ENCODE data around the gene SH3PXD2A. TPM values are rescaled to one million over a fixed set of nuclear protein-coding genes. Genes with fewer than 3 reads are reported as not detected.

The SH3PXD2A gene
- total RNA-seq, 1 donor from 2014 or later = 2.3 TPM

DNA sequence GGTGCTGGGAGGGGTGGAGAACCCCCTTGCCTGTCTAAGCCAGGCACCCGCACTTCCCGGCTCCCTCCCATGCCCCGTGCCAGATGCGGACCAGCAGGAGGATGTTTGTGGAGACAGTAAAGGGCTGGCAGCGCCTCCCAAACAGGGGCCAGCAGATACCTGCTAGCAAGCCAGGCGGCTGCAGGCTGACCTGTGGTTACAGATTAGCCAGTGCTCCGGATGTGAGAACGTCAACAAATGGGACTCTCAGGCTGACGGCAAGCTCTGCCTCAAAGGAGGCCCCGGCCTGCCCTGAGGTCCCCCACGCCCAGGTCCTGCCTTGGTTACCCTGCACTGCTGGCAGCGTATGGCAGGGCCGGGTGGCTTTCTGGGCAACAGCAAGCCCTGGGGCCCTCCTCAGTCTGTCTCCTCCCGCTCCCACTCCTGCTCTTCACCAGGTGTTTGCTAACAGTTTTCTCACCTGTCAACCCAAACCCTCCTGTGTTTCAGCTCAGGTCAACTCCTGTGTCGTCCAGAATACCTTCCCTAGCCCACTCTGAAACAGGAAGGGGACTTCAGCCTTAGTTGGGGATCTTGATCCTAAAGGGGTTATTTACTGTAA is 276.5 kb downstream of the SH3PXD2A start:
- H3F3A ChIP-seq (ENCODE audit: low read depth) = no peaks in the 10 kb centered on the region
- DNase-seq (ENCODE audit: low spot score) = no peak
- H3K4me1 Mint-ChIP-seq = peaks cover 23% of the 10 kb centered on the region
- H3K9me3 Mint-ChIP-seq = no peaks in the 10 kb centered on the region
- no peaks in the 10 kb centered on the region for H3K79me2 ChIP-seq (ENCODE audit: low read depth)
- H3K27me3 Mint-ChIP-seq (ENCODE audit: insufficient read depth, low read depth) = peaks cover 6% of the 10 kb centered on the region
- H4K20me1 ChIP-seq (ENCODE audit: low read depth) = no peaks in the 10 kb centered on the region
- H3K36me3 ChIP-seq = no peaks in the 10 kb centered on the region
- peaks cover 8% of the 10 kb centered on the region for H3K4me1 ChIP-seq
- TF ChIP-seq, protein P1, sequence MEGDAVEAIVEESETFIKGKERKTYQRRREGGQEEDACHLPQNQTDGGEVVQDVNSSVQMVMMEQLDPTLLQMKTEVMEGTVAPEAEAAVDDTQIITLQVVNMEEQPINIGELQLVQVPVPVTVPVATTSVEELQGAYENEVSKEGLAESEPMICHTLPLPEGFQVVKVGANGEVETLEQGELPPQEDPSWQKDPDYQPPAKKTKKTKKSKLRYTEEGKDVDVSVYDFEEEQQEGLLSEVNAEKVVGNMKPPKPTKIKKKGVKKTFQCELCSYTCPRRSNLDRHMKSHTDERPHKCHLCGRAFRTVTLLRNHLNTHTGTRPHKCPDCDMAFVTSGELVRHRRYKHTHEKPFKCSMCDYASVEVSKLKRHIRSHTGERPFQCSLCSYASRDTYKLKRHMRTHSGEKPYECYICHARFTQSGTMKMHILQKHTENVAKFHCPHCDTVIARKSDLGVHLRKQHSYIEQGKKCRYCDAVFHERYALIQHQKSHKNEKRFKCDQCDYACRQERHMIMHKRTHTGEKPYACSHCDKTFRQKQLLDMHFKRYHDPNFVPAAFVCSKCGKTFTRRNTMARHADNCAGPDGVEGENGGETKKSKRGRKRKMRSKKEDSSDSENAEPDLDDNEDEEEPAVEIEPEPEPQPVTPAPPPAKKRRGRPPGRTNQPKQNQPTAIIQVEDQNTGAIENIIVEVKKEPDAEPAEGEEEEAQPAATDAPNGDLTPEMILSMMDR (IDR thresholded peaks at IDR 0.05) = no peak
- TF ChIP-seq EZH2phosphoT487 (IDR thresholded peaks at IDR 0.05) = no peak
- no peak for TF ChIP-seq EZH2 (IDR thresholded peaks at IDR 0.05)
- H3K4me3 Mint-ChIP-seq = no peak overlapping the region
- no peaks in the 10 kb centered on the region for H3K9me3 ChIP-seq (ENCODE audit: low read depth)
- no peak overlapping the region for H2AFZ ChIP-seq (replicated peaks)
- H3K4me2 ChIP-seq = no peak overlapping the region
- no peak overlapping the region for H3K9ac ChIP-seq
- peaks cover under 1% of the 10 kb centered on the region for H3K36me3 Mint-ChIP-seq
- no peak overlapping the region for H3K27ac Mint-ChIP-seq
- no peaks in the 10 kb centered on the region for H3K27me3 ChIP-seq
- H3K4me3 ChIP-seq = no peak overlapping the region
- no peak overlapping the region for H3K27ac ChIP-seq

DNA sequence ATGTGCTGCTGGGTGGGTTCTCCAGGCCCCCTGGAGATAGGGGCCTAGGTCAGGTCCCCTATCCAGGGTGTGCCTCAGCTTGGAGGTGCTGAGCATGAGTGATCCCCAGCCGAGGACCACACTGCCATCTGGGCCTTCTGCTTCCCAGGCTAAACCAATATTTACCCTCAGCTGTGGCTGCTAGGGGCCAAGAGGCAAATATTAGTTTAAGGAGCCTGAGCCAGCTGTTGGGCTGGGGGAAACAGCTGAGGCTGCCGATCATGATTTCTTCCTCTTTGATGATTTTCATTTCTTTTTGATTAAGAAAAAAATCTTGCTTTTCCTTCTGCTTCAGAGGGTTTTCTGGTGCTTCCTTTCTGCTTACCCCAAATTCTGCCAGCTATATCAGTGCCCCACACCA is 278.5 kb downstream of the SH3PXD2A start:
- no peaks in the 10 kb centered on the region for H3K9me3 ChIP-seq (ENCODE audit: low read depth)
- H3K27me3 ChIP-seq = no peaks in the 10 kb centered on the region
- no peak overlapping the region for H3K4me2 ChIP-seq
- H3K4me1 Mint-ChIP-seq = peaks cover 14% of the 10 kb centered on the region
- H3K9me3 Mint-ChIP-seq = no peaks in the 10 kb centered on the region
- no peaks in the 10 kb centered on the region for H3K79me2 ChIP-seq (ENCODE audit: low read depth)
- H3K36me3 Mint-ChIP-seq = no peaks in the 10 kb centered on the region
- no peaks in the 10 kb centered on the region for H3K36me3 ChIP-seq
- H3K4me1 ChIP-seq = no peaks in the 10 kb centered on the region
- H3K9ac ChIP-seq = no peak overlapping the region
- H2AFZ ChIP-seq (replicated peaks) = no peak overlapping the region
- no peak overlapping the region for H3K4me3 ChIP-seq
- DNase-seq (ENCODE audit: low spot score) = no peak
- H3K27ac Mint-ChIP-seq = peak overlapping the region; percentile 75
- no peaks in the 10 kb centered on the region for H3F3A ChIP-seq (ENCODE audit: low read depth)
- H3K27me3 Mint-ChIP-seq (ENCODE audit: insufficient read depth, low read depth) = peaks cover 6% of the 10 kb centered on the region
- H3K4me3 Mint-ChIP-seq = no peak overlapping the region
- no peak overlapping the region for H3K27ac ChIP-seq
- H4K20me1 ChIP-seq (ENCODE audit: low read depth) = no peaks in the 10 kb centered on the region
- TF ChIP-seq EZH2 (IDR thresholded peaks at IDR 0.05) (no peak), EZH2phosphoT487 (IDR thresholded peaks at IDR 0.05) (no peak)
- TF ChIP-seq, protein P1 (IDR thresholded peaks at IDR 0.05) = no peak

DNA sequence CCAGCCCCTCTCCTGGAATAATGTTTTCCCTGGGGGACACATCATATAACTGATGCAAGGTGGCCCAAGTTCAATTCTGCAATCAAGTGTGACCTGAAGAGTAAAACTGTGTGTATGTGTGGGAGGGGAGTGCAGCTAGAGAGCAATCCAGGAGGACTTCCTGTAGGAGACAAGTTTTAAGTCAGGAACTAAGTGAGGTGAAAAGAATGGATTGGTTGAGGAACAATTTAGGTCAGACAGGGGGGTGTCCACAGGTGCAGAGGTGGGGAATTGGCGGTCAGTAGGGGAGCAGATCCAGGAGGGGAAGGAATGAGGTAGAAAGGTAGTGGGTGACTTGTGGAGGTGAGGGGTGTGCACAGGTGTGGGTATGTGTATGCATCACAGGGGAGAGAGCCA is 279.3 kb downstream of the SH3PXD2A start:
- H3K27ac ChIP-seq = no peak overlapping the region
- Mint-ChIP-seq H3K27me3 (ENCODE audit: insufficient read depth, low read depth) (peaks cover 6% of the 10 kb centered on the region), H3K4me1 (peaks cover 8% of the 10 kb centered on the region), H3K36me3 (no peaks in the 10 kb centered on the region), H3K27ac (no peak overlapping the region), H3K4me3 (no peak overlapping the region), H3K9me3 (no peaks in the 10 kb centered on the region)
- no peaks in the 10 kb centered on the region for H3K9me3 ChIP-seq (ENCODE audit: low read depth)
- DNase-seq (ENCODE audit: low spot score) = no peak
- no peaks in the 10 kb centered on the region for H3K36me3 ChIP-seq
- H3F3A ChIP-seq (ENCODE audit: low read depth) = no peaks in the 10 kb centered on the region
- TF ChIP-seq EZH2 (IDR thresholded peaks at IDR 0.05) (no peak), EZH2phosphoT487 (IDR thresholded peaks at IDR 0.05) (no peak)
- TF ChIP-seq, protein P1 (IDR thresholded peaks at IDR 0.05) = no peak
- H3K9ac ChIP-seq = no peak overlapping the region
- no peaks in the 10 kb centered on the region for H4K20me1 ChIP-seq (ENCODE audit: low read depth)
- H3K4me3 ChIP-seq = no peak overlapping the region
- H3K27me3 ChIP-seq = no peaks in the 10 kb centered on the region
- no peak overlapping the region for H2AFZ ChIP-seq (replicated peaks)
- H3K4me1 ChIP-seq = no peaks in the 10 kb centered on the region
- no peak overlapping the region for H3K4me2 ChIP-seq
- no peaks in the 10 kb centered on the region for H3K79me2 ChIP-seq (ENCODE audit: low read depth)

All from neural progenitor cell (in vitro differentiated cells).